Tibial artery (tissue), 4 donors: ENCODE results near the gene KIAA0513.

Experiments
- DNase-seq, 2 donors: peaks; one replicate each; pipeline ENCODE4 v3.0.0-alpha.2; 2019
- H3K27ac ChIP-seq, 2 donors: fragments of 200-600 bp; sonication (generic) in 1 of 2; 1 replicate in 1 of 2; 2 replicates in 1 of 2; pipeline ENCODE4 v1.5.1; 2018 to 2019; ENCODE audit warnings: mild to moderate bottlenecking in 1 of 2
- H3K27me3 ChIP-seq, 2 donors: fragments of 200-600 bp; sonication (generic) in 1 of 2; one replicate each; pipeline versions ENCODE4 v1.5.1 to v1.6.0; 2016 to 2019
- H3K36me3 ChIP-seq, 3 donors: fragments of 200-600 bp; sonication (generic) in 2 of 3; one replicate each; pipeline ENCODE4 v1.5.1; 2016 to 2019; ENCODE audit warnings: mild to moderate bottlenecking in 2 of 3
- H3K4me1 ChIP-seq, 4 donors: fragments of 200-600 bp; sonication (generic) in 2 of 4; 1 replicate in 3 of 4; 2 replicates in 1 of 4; pipeline ENCODE4 v1.5.1; 2016 to 2019
- H3K4me3 ChIP-seq, 2 donors: fragments of 200-600 bp; sonication (generic) in 1 of 2; 1 replicate in 1 of 2; 2 replicates in 1 of 2; pipeline ENCODE4 v1.5.1; 2018 to 2019; ENCODE audit warnings: mild to moderate bottlenecking in 2 of 2
- H3K9me3 ChIP-seq, 3 donors: fragments of 200-600 bp; sonication (generic) in 1 of 3; one replicate each; pipeline ENCODE4 v1.5.1; 2016 to 2019
- CTCF ChIP-seq, 2 experiments: fragments of 200-600 bp in 1 of 2; fragments of 450-650 bp in 1 of 2; IDR thresholded peaks; one replicate each; pipeline ENCODE4 v1.5.1; 2017 to 2019; ENCODE audit warnings: antibody characterized with exemption in 2 of 2, mild to moderate bottlenecking in 1 of 2, moderate library complexity in 1 of 2
- intact Hi-C: fragments of 100-400 bp; cut with DNase I; formaldehyde crosslinking; loops from one replicate; pipeline ENCODE4 v1.15.0; 2023; ENCODE audit warnings: low total_unique reads

Gene KIAA0513

GRCh38 chr16:85002099-85002541, 25.5 kb upstream of the KIAA0513 start:
- no peak for DNase-seq
- Histone ChIP-seq H3K27ac (peak overlapping the region; percentile 84 to 92), H3K4me1 (peaks cover 0 to 93% (median 66%) of the 10 kb centered on the region in 4 donors), H3K9me3 (no peaks in the 10 kb centered on the region), H3K27me3 (no peaks in the 10 kb centered on the region), H3K4me3 (peak overlapping the region in 1 of 2 donors; percentile 6), H3K36me3 (no peaks in the 10 kb centered on the region)
- TF ChIP-seq CTCF (IDR thresholded peaks at IDR 0.05): no peak
- intact Hi-C loops: no loop called here

- Histone ChIP-seq H3K27me3 (no peaks in the 10 kb centered on the region), H3K9me3 (no peaks in the 10 kb centered on the region), H3K36me3 (no peaks in the 10 kb centered on the region), H3K4me1 (peaks cover 0 to 98% (median 69%) of the 10 kb centered on the region in 4 donors), H3K4me3 (peak overlapping the region in 1 of 2 donors; percentile 6), H3K27ac (peak overlapping the region; percentile 84 to 92)
- intact Hi-C loops: no loop called here
- DNase-seq: peak; percentile 61 to 78
- TF ChIP-seq CTCF (IDR thresholded peaks at IDR 0.05): no peak
Observed at GRCh38 chr16:85002608-85003007, 25.0 kb upstream of the KIAA0513 start.

- TF ChIP-seq CTCF (IDR thresholded peaks at IDR 0.05): no peak
- Histone ChIP-seq H3K36me3 (no peaks in the 10 kb centered on the region), H3K9me3 (no peaks in the 10 kb centered on the region), H3K4me3 (no peak overlapping the region), H3K27me3 (no peaks in the 10 kb centered on the region), H3K4me1 (peaks cover 0 to 100% (median 70%) of the 10 kb centered on the region in 4 donors), H3K27ac (peak overlapping the region; percentile 84 to 92)
- DNase-seq: no peak
- intact Hi-C loops: no loop called here
Observed at GRCh38 chr16:85003076-85003475, 24.5 kb upstream of the KIAA0513 start.

- intact Hi-C loops: no loop called here
- Histone ChIP-seq H3K27me3 (no peaks in the 10 kb centered on the region), H3K9me3 (no peaks in the 10 kb centered on the region), H3K36me3 (no peaks in the 10 kb centered on the region), H3K4me1 (peaks cover 0 to 100% (median 67%) of the 10 kb centered on the region in 4 donors), H3K27ac (peak overlapping the region; percentile 84 to 92), H3K4me3 (no peak overlapping the region)
- no peak for DNase-seq
- no peak for TF ChIP-seq CTCF (IDR thresholded peaks at IDR 0.05)
Observed at GRCh38 chr16:85003725-85004586, 23.6 kb upstream of the KIAA0513 start.

GRCh38 chr16:85004587-85005205, 22.9 kb upstream of the KIAA0513 start:
- peak overlapping the region; percentile 84 to 92 for H3K27ac ChIP-seq

More at GRCh38 chr16:85004587-85005205, 22.9 kb upstream of the KIAA0513 start:
- intact Hi-C loops: no loop called here
- Histone ChIP-seq H3K27me3 (no peaks in the 10 kb centered on the region), H3K36me3 (no peaks in the 10 kb centered on the region), H3K4me3 (peak overlapping the region in 1 of 2 donors; percentile 23), H3K9me3 (no peaks in the 10 kb centered on the region), H3K4me1 (peaks cover 0 to 100% (median 72%) of the 10 kb centered on the region in 4 donors)
- DNase-seq: peak in 1 of 2 donors; percentile 79
- no peak for TF ChIP-seq CTCF (IDR thresholded peaks at IDR 0.05)
